NCI-H748 (cell line): ENCODE results near the gene LMF1.

Experiments used
- DNase-seq: peaks from one replicate; lab custom pipeline; 2025; ENCODE audit not compliant: unreplicated experiment; lab: John Stamatoyannopoulos, UW

The LMF1 gene

DNA sequence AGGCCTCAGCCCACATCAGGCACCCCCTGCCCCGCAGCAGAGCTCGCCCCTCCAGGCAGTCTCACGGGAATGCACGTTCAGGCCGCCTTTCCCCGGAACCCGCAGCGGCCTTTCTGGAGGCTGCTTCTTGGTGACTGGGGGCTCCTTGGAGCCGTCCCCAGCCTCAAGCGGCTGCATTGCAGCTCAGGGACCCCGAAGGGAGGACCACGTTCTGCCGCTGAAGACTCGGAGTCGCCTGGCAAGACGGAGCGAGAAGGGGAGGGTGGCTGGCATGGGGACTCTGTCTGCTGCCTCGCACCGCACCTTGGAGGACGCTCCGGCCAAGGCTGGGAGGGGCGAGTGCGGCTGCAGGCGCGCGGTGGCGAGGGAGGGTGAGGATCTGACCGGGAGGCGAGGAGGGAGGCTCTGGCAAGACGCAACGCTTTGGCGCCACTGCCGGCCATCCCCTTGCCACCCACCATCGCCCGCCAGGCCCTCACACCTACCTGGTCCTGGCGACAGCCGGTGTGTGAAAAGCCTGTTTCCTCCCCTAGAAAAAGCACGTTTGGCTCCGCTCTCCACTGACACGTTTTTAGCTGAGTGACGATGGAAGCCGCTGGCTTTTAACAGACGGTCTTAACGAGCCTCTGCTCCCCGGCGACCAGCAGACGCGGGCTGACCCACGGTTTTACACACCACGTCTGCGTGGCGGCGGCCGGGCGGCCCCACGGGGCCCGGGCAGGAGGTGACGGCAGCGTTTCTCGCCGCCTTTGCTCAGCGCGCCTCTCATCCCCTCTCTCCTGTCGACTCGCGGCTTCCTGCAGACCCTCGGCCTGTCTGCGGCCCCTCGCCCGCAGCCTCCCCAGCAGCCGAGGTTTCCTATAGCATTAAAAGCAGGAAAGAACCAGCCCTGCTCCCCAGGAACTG lies 153.5 kb downstream of the LMF1 start:
- DNase-seq, result no peak

DNA sequence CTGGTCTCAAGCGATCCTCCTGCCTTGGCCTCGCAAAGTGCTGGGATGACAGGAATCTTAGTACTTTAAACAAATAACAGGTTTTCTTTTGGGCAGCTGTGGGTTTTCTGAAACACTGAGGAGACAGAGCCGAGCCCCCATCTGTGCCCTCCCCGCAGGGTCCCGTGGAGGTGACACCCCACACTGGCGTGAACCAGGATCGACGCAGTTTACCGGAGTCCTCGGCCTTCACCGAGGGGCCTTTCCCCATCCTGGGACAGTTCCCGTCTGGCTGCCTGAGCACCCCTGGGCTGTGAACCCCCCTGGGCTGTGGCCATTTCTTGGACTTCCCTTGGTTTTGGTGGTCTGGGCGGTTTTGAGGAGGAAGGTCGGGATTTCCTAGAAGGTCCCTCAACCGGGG lies 154.9 kb downstream of the LMF1 start:
- no peak for DNase-seq

DNA sequence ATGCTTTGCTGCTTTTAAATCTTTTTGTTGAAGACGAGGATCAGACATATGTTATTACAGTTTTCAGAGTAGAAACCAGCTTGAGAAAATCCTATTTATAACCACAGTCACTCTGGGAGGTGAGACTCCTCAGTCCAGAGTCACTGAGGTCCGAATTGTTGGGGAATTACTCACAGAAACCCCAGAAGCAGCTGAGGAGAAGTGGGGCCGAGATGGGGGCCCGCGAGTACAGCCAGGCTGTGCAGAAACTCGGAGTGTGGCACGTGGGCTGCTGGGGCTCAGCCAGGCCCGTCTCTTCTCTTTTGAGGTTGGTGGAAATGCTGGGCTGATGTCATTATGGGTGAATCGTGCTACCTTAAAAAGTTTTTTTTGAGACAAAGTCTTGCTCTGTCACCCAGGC lies 155.8 kb downstream of the LMF1 start:
- no peak for DNase-seq

DNA sequence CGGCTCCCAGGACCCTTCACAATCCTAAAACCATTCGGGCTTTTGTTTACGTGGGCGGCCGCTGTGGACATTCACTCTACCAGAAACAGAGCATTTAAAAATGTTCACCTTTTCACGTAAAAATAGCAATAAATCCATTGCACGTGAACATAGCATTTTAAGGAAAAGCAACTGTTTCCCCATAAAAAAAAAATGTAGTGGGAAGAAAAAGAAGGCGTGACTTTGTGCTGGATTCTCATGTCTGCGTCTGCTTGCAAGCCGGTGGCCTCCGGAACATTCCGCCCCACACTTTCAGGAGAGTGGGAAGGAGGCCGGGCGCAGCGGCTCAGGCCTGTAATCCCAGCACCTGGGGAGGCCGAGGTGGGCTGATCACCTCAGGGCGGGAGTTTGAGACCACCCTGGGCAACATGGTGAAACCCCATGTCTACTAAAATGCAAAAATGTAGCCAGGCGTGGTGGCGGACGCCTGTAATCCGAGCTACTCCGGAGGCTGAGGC lies 156.8 kb downstream of the LMF1 start:
- no peak for DNase-seq

DNA sequence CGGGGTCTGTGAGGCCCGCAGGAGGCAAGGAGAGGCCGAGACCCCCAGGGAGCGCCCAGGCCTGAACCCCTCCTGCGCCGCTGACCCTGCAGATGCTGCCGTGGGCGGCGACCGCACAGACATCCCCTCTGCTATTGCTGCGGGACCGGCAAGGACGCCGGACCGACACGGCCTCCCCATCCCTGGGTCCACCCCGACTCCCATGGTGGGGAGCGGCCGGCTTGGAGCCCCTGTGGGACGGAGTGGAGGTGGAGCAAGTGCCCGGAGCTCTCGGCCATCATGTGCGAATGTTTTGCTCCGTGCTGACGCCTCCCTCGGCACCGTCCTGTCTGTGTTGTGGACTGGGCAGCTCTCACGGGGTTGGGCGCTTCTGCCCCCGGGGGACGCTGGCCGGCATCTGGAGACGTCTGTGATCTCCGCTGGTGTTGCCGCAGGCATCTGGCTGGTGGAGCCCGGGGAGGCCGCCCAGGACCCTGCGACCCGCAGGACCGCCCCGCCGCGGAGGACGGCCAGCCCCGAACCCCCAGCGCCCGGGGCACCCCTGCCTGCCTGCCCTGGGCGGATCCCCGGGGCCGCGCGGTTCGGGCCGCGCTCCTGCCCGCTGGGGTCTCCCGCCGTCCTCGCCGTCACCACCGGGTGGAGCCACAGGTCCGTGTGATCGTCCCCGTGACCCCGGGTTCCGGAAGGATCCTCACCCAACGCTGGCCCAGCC lies 157.4 kb downstream of the LMF1 start:
- peak; percentile 13 for DNase-seq

DNA sequence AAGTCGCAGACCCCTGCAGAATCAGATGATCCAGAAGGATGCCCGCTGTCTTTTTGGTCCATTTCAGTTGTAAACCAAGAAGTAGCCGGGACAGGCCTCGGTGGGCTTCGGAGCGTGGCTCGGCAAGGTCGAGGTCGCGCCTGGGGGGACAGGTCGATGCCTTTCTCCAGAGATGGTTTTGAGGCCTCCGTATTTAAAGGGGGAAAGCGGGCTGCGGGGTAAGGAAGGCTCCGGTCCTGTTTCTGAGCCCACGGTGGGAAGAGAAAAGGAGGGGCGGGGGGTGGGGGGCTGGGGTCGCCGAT lies 162.7 kb downstream of the LMF1 start:
- no peak for DNase-seq

DNA sequence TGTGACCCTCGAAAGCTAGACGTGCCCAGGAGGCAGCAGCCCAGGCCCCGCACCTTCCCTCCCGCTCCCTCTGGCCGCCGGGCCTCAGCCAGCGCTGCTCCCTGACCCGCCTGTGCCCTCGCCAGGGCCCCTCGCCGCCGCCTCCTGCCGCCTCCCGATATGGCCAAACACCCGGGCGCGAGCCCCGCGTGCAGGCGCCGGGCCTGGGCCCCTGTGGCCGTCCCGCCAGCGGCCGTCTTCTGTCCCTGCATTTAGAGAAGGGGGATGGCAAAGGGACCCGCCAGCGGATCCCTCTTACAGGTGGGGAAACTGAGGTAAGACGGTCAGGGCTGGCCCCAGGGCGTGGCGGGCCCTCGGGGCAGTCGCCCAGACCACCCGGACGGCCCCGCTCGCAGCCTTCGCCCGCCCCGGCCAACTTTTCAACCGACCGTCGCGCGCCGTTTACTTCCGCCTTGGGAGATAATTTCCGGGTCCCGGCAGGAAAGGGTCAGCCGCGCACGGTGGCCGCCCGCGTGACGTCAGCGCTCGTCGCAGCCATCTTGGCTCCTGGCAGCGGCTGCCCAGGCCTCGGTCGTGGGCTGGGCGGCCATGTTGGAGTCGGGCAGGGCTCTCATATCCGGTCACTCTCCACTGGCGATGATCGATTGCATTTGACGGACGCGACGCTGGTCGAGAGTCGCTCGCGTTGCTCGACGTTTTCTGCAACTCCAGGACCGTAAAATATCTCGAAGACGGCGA lies 163.3 kb downstream of the LMF1 start:
- no peak for DNase-seq

DNA sequence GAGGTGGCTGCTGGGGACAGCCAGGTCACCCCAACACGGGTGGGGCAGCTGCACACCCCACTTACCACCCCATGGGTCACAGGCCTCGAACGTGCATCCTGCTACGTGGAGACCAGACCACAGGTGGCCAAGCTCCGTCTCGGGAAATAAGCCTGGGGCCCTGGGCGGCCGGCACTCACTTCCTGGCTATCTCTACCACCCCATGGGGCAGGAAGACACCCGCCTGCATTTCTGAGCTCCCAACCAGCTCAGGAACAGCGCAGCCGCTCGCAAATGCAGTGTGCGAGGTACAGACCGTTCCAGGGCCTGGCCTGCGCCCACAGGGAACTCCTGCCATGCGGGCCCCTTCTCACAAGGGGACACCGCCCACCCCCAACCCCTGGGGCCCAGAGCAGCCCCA lies 165.3 kb downstream of the LMF1 start:
- DNase-seq, result no peak

DNA sequence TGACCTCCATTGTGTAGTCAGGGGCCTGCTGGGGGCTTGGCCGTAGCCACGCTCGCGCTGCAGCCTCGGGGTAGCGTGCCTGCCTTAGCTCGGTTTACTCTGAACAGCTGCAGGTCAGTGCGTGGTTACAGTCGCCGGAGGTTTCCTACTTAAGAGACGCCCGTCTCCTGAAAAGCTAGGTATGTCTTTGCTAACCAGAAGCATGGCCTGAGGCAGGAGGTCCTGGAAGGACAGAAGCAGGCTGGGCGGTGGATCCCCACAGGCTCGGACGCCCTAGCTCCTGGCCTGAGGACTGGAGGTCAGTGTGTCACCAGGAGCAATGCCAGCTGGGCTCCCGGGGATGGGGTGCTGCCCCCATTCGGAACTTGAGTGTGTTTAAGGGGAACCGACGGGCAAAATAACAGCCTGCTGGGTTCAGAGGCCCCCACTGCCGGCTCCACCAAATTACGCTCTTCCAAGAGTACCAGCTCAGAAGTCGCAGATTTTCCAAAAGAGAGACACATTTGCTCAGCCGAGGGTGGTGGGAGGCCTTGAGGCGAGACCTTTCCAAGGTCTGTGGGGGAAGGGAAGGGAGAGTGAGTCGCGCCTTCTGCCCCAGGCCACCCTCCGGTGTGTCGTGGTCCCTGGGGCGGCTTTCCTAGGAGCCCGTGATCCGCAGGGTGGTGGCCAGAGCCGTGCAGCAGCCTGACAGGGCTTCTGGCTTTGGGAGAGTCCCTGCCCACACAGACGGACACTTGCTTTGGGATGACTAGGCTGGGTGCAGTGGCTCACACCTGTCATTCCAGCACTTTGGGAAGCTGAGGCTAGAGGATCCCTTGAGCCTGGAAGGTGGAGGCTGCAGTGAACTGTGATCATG lies 166.4 kb downstream of the LMF1 start:
- no peak for DNase-seq

DNA sequence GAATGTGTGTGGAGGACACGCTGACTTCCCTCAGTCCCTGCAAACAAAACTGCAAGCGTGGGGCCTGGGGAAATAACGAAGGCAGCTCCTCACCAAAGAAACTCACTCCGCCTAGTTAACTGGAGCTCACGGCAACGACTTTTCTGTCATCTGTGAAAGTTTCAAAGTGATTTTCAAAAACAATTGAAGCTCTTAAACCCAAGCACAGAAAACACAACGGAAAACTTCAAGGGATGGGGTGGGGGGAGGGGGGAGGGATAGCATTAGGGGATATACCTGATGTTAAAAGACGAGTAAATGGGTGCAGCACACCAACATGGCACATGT lies 167.1 kb downstream of the LMF1 start:
- DNase-seq, result no peak
